Stimulated activated CD8-positive, alpha-beta memory T cell treated with anti-CD3 and anti-CD28 coated beads, Interleukin-2, amount 100 ng/mL, for 1 hour (primary cell): ENCODE data around the gene SMAD6.

Experiments
- DNase-seq, 2 donors: peaks; one replicate each; pipeline ENCODE4 v3.0.0-alpha.2; 2020; ENCODE audit warnings: low read depth in 2 of 2

SMAD6 gene

DNA sequence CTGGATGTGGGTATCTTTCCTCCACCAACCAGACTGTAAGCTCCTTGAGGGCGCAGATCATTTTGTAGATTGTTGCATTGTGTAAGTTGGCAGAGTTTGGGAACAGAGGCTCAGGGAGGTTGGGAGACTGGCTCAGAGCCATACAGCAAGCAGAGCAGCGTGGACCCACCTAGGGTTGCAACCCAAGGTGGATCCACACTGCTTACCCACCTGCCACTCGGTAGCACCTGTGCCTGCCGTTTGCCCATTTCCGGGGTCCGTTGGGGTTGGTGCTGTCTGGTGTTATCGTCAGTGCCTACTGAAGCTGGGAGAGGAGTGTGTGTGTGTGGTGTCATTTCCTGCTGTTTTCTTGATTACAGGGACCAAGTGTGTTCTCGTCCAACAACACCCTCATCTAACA is 19.0 kb downstream of the SMAD6 start:
- no peak for DNase-seq

DNA sequence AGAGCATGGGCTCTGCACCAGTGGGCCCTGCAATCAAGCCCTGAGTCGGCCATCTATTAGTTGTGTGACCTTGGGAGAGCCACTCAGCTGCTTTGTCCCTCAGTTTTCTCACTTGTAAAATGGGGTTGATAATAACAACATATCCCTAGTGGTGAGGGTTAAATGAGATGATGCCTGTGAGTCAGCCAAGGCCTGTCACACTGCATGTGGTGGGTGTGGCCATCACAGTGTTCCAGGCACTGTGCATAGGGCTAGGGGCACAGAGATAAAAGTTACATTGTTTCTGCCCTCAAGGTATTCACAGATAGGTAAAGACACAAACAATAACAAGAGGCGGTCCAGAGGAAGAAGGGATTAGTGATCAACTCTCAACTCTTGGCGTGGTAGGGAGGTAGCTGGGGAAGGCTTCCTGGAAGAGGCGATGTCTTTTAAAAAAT is 19.5 kb downstream of the SMAD6 start:
- DNase-seq, result no peak

DNA sequence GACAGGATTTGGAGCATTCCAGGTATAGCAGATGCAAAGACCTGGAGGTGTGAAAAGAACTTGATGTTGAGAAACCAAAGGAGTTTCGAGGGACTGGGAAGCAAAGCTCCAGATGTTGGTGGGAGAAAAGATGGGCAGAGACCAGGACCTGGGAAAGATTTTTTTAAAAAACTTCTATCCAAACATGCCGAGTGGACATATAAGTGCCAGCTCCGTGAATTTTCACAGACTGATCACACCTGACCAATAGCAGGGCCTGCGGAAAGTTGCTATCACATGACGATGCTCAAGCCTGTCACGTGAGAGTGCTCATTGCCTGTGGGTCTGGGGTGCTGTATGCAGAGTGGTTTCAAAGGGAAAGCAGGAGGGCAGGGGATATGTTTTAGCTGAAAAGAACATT is 19.9 kb downstream of the SMAD6 start:
- no peak for DNase-seq

DNA sequence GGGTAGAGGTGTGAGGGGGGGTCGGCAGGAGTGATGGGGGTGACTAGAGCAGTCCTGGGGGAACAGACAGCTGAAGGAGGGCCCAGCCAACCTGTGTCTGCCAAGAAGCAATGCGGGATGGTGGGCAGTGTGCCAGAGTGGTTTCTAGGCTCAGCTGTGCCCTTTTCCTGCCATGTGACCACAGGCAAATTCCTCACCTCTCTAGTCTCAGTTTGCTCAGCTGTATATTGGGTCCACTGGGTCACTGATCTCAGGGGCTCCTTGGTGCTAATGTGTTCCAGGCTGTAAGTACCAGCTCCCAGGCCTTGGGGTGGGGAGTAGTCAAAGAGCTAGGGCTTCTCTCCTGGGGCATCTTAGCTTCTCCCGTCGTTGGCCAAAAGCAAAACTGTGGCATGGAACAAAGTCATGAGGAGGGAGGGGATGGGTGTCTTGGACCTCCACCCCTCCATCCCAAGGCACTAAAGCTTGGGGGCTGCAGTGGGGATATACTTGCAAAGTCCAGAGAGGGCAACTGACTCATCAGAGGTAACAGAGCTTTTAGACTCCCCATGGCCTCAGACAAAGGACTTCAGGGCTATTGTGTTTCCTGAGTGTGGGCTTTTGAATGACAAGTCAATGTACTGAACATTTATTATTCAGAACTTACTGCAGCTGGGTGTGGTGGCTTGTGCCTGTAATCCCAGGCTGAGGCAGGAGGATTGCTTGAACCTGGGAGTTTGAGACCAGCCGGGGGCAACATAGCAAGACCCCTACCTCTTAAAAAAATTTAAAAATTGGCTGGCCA is 20.9 kb downstream of the SMAD6 start:
- DNase-seq, result no peak

DNA sequence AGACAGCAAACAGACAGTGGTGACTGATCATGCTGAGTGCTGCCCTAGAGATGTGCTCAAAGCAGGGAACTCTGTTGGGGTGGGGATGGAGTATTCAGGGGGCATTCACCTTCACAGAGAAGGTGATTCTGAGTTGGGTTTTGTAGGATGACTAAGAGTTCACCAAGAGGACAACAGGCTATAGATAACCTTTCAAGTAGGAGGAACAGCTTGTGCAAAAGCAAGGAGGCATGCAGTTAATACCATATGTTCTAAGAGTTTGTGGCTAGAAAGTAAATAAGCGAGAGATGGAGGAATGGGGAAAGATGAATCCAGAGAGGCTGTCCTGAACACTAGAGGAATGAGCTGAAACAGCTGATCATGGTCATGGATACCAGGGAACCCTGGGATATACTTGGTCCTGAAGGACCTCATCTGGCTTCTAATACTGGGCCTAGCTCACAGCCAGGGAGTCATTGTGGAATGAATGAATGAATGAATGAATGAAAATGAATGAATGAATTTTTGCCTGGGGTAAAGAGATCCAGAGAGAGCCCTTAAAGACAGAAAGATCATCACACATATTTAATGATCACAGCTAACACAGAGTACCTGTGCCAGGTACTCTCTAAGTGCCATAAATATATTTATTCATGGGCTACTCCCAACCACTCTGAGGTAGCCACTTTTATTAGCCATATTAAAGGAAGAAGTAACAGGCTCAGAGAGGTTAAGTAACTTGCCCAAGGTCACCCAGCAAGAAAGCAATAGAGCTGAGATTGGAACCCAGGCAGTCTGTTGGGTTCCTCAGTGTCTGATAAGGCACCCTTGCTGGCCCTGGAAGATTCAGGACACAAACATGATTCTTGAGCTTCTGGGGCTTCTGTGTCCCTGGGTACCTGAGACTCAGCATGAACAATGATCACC is 22.0 kb downstream of the SMAD6 start:
- no peak for DNase-seq

DNA sequence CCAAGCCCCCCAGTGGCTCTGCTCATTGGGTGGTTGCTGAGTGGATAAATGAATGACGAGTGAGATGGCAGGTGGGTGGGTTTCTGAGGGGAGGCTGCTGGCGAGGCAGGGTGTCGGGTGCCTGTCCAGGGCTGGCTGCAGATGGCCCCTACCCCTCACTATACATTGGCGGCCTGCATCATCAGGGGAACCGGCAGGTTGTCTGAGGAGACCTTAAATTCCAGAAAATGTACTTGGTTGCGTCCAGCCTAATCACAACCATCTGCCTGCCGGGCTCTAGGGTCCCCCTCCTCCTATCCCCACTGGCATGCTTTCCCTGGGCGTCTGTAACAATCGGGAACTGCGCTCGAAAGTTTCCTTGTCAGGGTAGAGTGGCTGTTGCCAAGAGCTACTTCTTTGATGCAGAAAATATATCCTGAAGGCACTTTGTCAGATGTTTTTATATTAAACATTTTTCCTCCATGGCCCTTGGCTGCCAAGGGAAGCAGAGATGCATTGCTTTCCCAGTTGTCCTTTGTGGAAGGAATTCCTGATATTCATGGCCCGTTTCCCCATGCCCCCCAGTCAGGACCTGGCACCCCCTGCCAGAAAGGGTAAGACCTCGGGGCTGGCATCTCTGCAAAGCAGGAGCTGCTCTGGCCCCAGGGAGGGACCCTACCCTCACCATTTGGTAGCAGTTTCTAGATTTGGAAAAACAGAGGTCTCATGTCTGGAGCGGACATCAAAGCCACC is 22.9 kb downstream of the SMAD6 start:
- no peak for DNase-seq

DNA sequence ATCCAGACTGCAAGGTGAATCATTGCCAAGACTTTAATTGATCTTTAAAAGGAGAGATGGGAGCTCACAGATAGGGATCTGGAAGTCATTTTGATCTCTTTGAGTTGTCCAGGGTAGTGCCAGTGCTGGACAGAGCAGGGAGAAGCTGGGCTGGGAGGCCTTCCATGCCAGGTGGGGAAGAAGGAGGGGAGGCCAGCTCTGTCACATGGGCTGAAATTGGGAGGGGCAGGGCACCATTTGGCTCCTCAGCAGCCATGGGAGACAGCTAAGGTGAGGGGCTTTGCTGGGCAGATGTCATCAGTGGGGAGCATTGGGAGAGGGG is 23.4 kb downstream of the SMAD6 start:
- no peak for DNase-seq

DNA sequence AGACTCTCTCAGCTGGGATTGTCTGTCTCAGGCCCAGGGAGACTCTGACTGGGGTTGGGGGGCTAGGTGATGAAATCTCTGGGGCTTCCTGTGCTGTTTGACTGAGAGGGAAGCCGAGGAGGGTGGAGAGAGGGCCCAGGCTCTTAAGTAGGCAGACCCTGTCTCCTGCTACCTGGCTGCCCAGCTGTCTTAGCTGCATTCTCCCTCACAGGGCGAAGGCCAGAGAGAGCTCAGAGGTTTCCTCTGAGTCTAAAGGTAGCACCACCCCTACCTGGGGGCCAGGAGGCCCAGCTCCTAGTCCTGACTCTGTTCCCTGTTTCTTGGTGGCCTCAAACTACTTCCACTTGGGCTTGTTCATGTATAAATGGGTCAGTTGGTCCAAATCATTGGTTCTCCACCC is 24.4 kb downstream of the SMAD6 start:
- DNase-seq, result no peak

DNA sequence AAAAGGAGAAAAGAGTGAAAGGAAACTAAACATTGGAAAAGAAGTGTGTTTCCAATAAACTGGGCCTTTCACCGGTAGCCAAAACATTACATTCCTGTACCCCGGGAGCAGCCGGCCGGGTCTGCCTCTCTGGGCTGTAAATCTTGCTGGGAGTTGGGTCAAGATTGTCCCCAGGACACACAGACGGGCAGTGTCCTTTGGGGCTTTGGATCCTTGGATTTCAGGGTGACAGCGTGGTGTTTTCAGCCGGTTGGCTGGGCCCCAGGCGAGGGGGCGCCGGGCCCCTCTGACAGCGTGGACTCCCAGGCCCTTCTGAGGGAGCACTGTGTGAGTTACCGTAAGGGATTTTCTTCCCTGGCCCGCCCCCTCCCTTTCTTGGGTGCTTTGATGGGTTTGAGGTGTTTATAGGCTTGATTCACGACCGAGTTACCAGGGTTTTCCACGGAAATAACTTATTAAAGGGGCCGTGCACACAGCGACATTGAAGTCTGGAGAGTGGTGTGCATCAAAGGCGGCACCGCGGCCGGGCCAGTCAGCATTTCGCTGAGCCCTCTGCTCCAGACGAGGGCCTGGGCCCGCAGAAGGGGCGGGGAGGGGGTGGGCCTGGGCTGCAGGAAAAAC is 27.4 kb downstream of the SMAD6 start:
- no peak for DNase-seq

DNA sequence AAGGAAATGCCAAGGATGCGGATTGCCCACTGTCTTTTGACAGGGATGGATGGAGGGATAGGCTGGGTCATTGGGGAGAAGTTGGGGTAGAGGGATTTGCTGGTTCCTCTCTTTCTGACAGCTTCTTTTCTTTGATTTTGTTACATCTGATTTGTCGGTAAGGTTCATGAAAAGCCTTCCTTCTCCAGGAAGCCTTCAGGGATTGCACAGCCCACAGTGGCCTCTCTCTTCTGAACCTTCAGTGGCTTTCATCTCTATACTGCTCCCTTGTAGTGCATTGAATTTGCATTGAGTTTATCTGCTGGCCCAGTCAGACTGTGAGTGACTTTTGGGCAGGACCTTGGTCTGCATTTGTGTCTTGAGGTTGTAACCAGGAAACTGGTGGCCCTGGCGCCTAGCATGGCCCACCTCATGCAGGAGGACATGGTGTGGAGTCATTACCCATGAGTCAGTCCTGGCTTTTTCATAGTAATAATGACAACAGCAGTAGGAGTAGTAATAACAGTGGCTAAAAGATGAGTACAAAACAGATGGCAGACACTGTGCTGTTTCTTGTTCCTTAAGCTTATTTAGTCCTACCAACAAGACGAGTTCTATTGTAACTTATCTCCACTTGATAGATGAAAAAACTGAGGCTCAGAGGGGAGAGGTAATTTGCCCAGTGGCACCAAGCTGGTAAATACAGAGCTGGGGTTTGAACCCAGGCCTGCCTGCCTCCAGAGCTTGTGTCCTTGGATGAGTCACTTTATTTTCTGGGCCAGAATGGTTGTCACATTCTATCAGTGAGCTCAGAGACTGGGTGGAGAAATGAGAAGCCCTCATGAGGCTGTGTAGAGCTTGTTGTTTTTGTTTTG is 28.4 kb downstream of the SMAD6 start:
- no peak for DNase-seq

DNA sequence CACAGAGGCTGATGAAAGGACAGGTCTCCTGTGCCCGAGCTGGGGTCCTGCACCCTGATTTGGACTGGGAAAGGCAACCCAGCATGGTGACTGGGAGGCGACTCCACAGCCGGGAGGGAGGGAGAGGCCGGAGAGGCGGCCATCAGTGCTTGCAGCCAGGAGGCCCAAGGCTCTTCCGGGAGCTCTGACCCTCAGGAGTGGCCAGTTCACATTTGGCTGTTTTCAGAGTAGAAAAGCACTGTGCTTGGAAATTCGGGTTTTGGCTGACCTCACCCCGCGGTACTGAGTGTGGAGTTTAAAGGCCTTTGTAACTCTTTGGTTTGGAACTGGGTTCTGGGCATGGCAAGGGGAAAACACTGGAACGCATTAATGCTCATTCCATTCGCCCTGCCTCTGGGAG is 31.9 kb downstream of the SMAD6 start:
- no peak for DNase-seq

DNA sequence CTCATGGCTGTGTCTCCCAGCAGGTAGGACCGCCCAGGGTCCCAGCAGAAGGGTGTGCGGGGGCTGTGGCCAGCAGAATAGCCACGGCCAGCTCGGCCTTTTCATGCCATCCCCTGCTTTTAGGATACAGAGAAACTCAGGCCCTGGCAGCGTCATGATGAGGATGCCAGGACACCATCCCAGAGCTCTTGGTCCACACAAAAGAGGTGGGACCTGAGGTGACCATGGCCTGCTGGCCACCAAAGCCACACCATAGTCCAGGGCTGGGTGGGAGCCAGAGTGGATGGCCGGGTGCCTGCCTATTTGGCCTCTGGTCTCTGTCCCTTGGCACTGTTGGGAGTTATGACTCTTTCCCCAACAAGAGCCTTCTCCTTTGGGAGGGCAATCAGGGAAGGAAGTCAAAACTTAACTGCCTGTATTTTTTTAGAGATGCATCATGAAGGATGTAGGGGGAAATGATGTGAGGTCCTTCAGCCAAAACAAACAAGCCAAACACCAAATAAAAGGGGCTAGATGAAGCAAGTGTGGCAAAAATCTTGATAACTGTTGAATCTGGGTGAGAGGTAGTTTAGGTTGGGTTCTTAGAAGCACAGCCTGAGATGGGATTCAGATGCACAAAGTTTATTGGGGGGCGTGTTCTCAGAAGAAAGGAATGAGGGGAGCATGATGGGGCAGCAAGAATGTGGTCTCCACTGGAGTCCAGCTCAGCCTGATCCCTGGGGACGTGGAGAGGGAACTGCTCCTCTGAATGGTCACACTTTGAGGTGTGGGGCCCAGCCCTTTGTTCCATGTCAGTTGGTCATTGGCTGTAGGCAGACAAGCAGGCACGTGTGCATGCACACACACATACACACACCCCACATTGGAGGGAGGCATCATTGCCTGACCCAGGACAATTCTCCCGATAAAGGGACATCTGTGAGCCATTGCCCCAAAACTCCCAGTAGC is 33.2 kb downstream of the SMAD6 start:
- no peak for DNase-seq

DNA sequence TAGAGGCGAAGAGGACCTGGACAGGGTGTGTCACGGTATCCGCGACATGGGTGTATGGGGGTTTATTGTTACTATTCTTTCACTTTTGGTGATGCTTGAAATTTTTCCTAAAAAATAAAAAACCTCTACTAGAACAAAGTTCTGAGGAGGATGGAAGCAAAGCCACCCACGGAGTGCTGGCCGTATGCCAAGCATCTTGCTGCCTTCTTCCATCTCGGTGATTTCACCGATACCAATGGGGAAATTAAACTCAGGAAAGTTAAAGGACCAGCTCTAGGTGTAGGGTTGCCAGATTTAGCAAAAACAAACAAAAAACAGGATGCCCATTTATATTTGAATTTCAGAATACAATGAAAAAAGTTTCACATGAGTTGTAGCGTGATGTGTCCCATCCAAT is 33.9 kb downstream of the SMAD6 start:
- DNase-seq, result no peak

DNA sequence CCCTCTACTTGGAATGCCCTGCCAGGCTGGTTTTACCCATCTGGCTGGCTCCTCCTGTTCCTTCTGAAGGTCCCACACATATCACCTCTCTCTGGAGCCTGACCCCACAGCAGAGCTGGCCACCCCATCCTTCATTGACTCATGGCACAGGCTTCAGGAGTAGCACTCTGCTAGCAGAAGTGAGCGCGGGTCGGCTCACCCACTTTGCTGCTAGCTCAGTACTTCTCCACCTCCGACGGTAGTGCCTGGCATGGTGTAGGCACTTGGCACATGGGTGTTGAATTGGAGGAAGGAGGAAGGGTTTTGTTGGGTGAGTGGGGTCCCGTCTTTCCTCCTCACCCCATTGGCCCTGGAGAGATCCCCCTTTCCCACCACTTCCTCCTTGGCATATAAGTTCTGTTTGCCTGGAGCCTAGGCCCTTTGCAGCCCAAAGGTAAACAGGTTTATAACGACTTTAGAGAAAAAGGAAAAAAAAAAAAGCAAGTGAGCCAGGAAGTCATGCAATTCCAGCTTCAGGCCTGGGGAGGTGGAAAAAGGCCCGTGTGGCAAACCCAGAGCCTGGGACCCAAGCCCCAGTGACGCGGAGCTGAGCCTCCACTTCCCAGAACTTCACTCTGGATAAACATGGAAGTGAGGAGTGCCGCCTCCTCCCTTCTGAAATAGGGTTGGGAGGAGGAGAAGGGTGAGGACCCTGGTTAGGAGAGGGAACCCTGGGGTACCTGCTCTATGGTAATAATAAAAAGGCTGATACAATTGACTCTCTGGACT is 35.4 kb downstream of the SMAD6 start:
- no peak for DNase-seq

DNA sequence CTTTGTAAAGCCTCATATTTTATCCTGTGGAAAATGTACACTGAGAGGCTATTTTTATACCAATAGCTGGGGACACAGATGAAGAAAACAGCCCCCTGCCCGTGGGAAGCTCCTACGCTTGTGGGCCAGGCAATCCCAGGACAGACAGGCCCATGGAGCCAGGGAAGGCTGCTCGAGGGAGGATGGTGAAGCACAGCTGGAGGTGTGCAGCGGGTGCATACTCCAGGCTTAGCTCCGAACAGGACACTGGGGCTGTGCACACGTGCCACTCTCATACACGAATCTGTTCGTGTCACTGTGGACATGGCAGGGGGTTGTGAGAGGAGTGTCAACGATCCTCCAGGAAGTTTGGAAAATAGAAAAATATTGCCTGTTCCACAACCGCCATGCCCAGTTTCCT is 36.1 kb downstream of the SMAD6 start:
- no peak for DNase-seq

DNA sequence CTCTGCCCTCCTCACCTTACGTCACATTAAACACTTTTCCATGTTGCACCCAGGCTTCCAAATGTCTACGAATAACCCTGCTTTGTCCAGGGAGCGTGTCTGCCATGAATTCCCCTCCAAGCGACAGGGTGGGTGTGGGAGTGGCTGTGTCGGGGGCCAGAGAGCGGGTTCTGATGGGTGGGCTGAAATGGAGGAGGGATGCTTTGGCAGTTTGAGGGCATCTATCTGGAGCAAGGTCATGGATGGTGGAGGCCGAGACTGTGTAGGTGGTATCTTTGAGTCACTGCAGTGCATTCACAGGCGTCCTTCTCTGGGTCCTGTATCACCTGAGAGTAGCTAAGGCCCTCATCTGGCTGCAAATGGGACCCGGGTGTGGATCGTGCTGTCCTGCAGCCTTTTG is 36.6 kb downstream of the SMAD6 start:
- no peak for DNase-seq

DNA sequence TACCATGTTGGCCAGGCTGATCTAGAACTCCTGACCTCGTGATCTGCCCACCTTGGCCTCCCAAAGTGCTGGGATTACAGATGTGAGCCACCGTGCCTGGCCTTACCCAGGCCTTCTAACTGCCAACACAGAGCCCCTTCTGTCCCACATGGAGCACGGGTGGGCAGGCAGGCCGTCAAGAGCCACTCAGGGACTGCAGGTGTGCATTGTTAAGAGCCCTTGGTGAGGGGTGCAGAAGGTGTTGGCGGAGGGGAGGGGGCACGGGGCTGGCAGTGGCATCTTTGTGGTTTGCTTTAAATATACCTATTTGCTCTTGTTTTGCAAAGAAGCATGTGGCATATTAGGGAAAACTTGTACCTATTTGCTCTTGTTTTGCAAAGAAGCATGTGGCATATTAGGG is 37.3 kb downstream of the SMAD6 start:
- DNase-seq, result no peak

DNA sequence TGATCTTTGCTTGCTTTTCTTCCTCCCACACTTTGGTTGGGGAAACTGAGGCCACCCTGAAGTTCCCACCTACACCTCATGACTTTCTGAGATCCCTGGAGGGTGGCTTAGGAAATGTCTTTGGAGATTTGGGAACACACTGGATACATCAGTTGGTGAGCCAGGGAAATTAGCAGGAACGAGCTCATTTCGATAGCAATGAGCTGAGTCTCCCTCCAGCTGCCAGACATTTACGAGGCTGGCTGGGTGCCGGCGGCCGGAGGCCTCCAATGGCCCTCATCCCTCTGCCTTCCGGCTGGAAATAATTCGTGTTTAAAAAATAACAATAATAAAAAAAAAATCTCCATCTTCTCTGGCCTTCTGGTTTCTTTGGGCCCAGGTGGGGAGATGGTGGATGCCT is 38.8 kb downstream of the SMAD6 start:
- DNase-seq, result no peak

DNA sequence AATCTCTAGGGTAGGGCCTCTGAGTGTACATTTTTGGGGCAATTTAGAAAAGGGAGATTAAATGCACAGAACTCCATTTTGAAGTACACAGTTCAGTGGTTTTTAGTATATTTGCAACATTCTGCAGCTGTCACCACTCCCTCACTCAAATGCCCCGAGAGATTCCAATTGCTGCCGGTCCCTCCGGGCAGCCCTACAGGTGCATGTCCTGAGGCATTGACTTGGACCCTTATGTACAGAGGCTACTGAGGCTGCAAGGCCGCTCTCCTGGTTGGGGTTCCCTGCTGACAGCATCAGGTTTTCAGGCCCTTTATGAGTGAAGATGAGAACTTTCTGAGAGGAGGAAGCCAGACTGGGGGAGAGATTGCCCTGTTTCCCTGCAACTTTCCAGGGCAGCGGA is 39.6 kb downstream of the SMAD6 start:
- DNase-seq, result no peak
